HCT116 (cell line): ENCODE data around the gene SDK2. TPM values are rescaled to one million over a fixed set of nuclear protein-coding genes. Genes with fewer than 3 reads are reported as not detected.

Experiments used
- ATAC-seq: fragments of 200-7000 bp; cut with Tn5 transposase; 2 replicates; pipeline ENCODE4 v1.9.1; 2020; ENCODE audit warnings: mild to moderate bottlenecking, moderate library complexity
- BruUV-seq: library from RNA; stranded (reverse); fragments of 400-500 nt; replicated peaks from 2 replicates; lab custom pipeline; 2021; lab: Mats Ljungman, UMichigan
- CTCF ChIA-PET: fragments of 300-600 bp; sonication (Branson Sonifier 250); formaldehyde crosslinking; loops from one replicate; lab custom pipeline; 2021; ENCODE audit warnings: antibody characterized with exemption; lab: Charles Lee
- POLR2A ChIA-PET: fragments of 300-600, 350-600 bp; sonication (Branson Sonifier 250); formaldehyde crosslinking; loops from one replicate; lab custom pipeline; 2021; ENCODE audit warnings: antibody characterized with exemption; lab: Charles Lee
- RAD21 ChIA-PET, 2 experiments: fragments of 300-600 bp; sonication (Branson Sonifier 250); formaldehyde crosslinking; loops; one replicate each; lab custom pipeline; 2023; ENCODE audit warnings: low total read pairs in 2 of 2; ENCODE audit not compliant: uncharacterized antibody in 2 of 2, unreplicated experiment in 2 of 2, low non-redundant PET in 1 of 2; lab: Charles Lee
- DNase-seq: peaks from one replicate; pipeline ENCODE4 v3.0.0-alpha.2; 2010; ENCODE audit warnings: low read depth, low spot score
- H2AFZ ChIP-seq: fragments of 200-600 bp; shearing (Covaris generic), sonication (generic); 2 replicates; pipeline ENCODE4 v1.6.1; 2017; ENCODE audit warnings: low read depth, mixed run types, mixed read lengths, antibody characterized with exemption, low read length; ENCODE audit not compliant: poor library complexity, severe bottlenecking
- H3K27ac ChIP-seq: 2 replicates; pipeline ENCODE4 v1.5.1; 2012; ENCODE audit warnings: low read depth, low read length
- H3K27me3 ChIP-seq: fragments of 200-600 bp; sonication (generic); 2 replicates; pipeline ENCODE4 v1.6.1; 2016; ENCODE audit warnings: mixed run types, low read length, mixed read lengths; ENCODE audit not compliant: insufficient read depth
- H3K36me3 ChIP-seq, 2 experiments: fragments of 200-500 bp in 1 of 2; fragments of 200-600 bp in 1 of 2; sonication (Bioruptor generic) in 1 of 2; sonication (generic) in 1 of 2; 2 replicates each; pipeline versions ENCODE4 v1.5.1 to v1.6.1; 2014 to 2016; ENCODE audit warnings: low read length in 2 of 2, inconsistent platforms in 1 of 2, mixed read lengths in 1 of 2, mixed run types in 1 of 2; ENCODE audit not compliant: insufficient read depth in 2 of 2, control insufficient read depth in 1 of 2
- H3K4me1 ChIP-seq, 2 experiments: fragments of 200-600 bp in 1 of 2; sonication (generic) in 1 of 2; 2 replicates each; pipeline versions ENCODE4 v1.5.1 to v1.6.1; 2012 to 2017; ENCODE audit warnings: low read length in 2 of 2, inconsistent platforms in 1 of 2, mild to moderate bottlenecking in 1 of 2, mixed read lengths in 1 of 2, mixed run types in 1 of 2, moderate library complexity in 1 of 2; ENCODE audit not compliant: insufficient read depth in 2 of 2, control insufficient read depth in 1 of 2
- H3K4me2 ChIP-seq: fragments of 200-600 bp; sonication (generic); 2 replicates; pipeline ENCODE4 v1.6.1; 2017; ENCODE audit warnings: mixed run types, low read length, mixed read lengths
- H3K4me3 ChIP-seq, 2 experiments: fragments of 200-600 bp in 1 of 2; sonication (generic) in 1 of 2; replicated peaks in 1 of 2; 2 replicates each; pipeline ENCODE4 v1.5.1; 2011 to 2016; ENCODE audit warnings: low read length in 2 of 2, control low read depth in 1 of 2, low read depth in 1 of 2, mild to moderate bottlenecking in 1 of 2, mixed read lengths in 1 of 2, mixed run types in 1 of 2
- H3K79me2 ChIP-seq: fragments of 200-600 bp; sonication (generic); 2 replicates; pipeline ENCODE4 v1.6.1; 2017; ENCODE audit warnings: mild to moderate bottlenecking, mixed run types, low read length, moderate library complexity, mixed read lengths; ENCODE audit not compliant: insufficient read depth
- H3K9ac ChIP-seq: fragments of 200-600 bp; sonication (generic); 2 replicates; pipeline ENCODE4 v1.6.1; 2016; ENCODE audit warnings: low read length, mixed read lengths
- H3K9me2 ChIP-seq: fragments of 200-600 bp; sonication (generic), shearing (Covaris generic); 2 replicates; pipeline ENCODE4 v1.6.1; 2017; ENCODE audit warnings: mixed run types, mild to moderate bottlenecking, moderate library complexity; ENCODE audit not compliant: insufficient read depth
- H3K9me3 ChIP-seq, 2 experiments: fragments of 200-500 bp in 1 of 2; fragments of 200-600 bp in 1 of 2; sonication (Bioruptor generic) in 1 of 2; sonication (generic) in 1 of 2; 2 replicates each; pipeline ENCODE4 v1.6.1; 2014 to 2017; ENCODE audit warnings: low read length in 2 of 2, mixed read lengths in 2 of 2, inconsistent platforms in 1 of 2, low read depth in 1 of 2, mild to moderate bottlenecking in 1 of 2, mixed run types in 1 of 2, moderate library complexity in 1 of 2; ENCODE audit not compliant: control insufficient read depth in 1 of 2, insufficient read depth in 1 of 2
- H4K20me1 ChIP-seq: fragments of 200-600 bp; sonication (generic), shearing (Covaris generic); 2 replicates; pipeline ENCODE4 v1.6.1; 2017; ENCODE audit warnings: mixed run types, mild to moderate bottlenecking, moderate library complexity; ENCODE audit not compliant: insufficient read depth
- CBX3 ChIP-seq: IDR thresholded peaks from 2 replicates; pipeline ENCODE4 v1.6.1; 2012; ENCODE audit warnings: low read depth
- ELF1 ChIP-seq: IDR thresholded peaks from 2 replicates; pipeline ENCODE4 v1.6.1; 2012; ENCODE audit warnings: low read depth, borderline replicate concordance
- EZH2 ChIP-seq: fragments of 200-600 bp; sonication (generic); IDR thresholded peaks from 2 replicates; pipeline ENCODE4 v1.6.1; 2017; ENCODE audit warnings: antibody characterized with exemption, mixed run types
- EZH2phosphoT487 ChIP-seq: fragments of 200-600 bp; IDR thresholded peaks from 2 replicates; pipeline ENCODE4 v1.6.1; 2018; ENCODE audit warnings: antibody characterized with exemption, borderline replicate concordance
- JUND ChIP-seq: IDR thresholded peaks from 2 replicates; pipeline ENCODE4 v1.6.1; 2012
- POLR2A ChIP-seq: IDR thresholded peaks from 2 replicates; pipeline ENCODE4 v1.7.0; 2011; ENCODE audit warnings: borderline replicate concordance; ENCODE audit not compliant: insufficient read depth, insufficient read length; ENCODE audit errors: extremely low read depth
- POLR2AphosphoS5 ChIP-seq: IDR thresholded peaks from 2 replicates; pipeline ENCODE4 v1.6.1; 2011; ENCODE audit warnings: mild to moderate bottlenecking, low read depth, low read length, moderate library complexity
- RAD21 ChIP-seq: IDR thresholded peaks from 2 replicates; pipeline ENCODE4 v1.6.1; 2012; ENCODE audit warnings: low read depth, mild to moderate bottlenecking
- SP1 ChIP-seq: IDR thresholded peaks from 2 replicates; pipeline ENCODE4 v1.6.1; 2012; ENCODE audit warnings: low read depth
- SRF ChIP-seq: IDR thresholded peaks from 2 replicates; pipeline ENCODE4 v1.6.1; 2012; ENCODE audit warnings: low read depth
- YY1 ChIP-seq: IDR thresholded peaks from 2 replicates; pipeline ENCODE4 v1.6.1; 2011; ENCODE audit warnings: low read length, low read depth, moderate library complexity, mild to moderate bottlenecking; ENCODE audit not compliant: insufficient replicate concordance; ENCODE audit errors: extremely low read depth
- ZFX ChIP-seq: fragments of 450-650 bp; IDR thresholded peaks from 2 replicates; pipeline ENCODE4 v1.6.1; 2017
- intact Hi-C: fragments of 100-400 bp; cut with micrococcal nuclease; formaldehyde crosslinking; loops from 2 replicates; pipeline ENCODE4 v1.10.0; 2022
- total RNA-seq: library from RNA; stranded (reverse); gene quantifications from one replicate; pipeline ENCODE4 v1.2.1, GENCODE V29; 2021; ENCODE audit not compliant: unreplicated experiment
- TF ChIP-seq, protein P1 (sequence below): IDR thresholded peaks from 2 replicates; pipeline ENCODE4 v1.6.1; 2012; ENCODE audit warnings: low read depth
- TF ChIP-seq, protein P2 (sequence below): IDR thresholded peaks from 2 replicates; pipeline ENCODE4 v1.6.1; 2012
- TF ChIP-seq, protein P3 (sequence below): IDR thresholded peaks from 2 replicates; pipeline ENCODE4 v1.6.1; 2012

SDK2 gene
- total RNA-seq, 1 experiment from 2014 or later = 0.10 TPM

GRCh38 chr17:73350864-73351263 lies 293.4 kb downstream of the SDK2 start:
- Histone ChIP-seq H3K27me3 (no peaks in the 10 kb centered on the region), H2AFZ (no peak overlapping the region), H3K4me1 (0 out of 4 replicates have a peak, but pooled peaks cover 0 to 3% of the 10 kb centered on the region in 2 experiments), H3K4me3 (no peak overlapping the region), H3K4me2 (no peak overlapping the region), H3K36me3 (no peaks in the 10 kb centered on the region), H3K9me2 (no peaks in the 10 kb centered on the region), H3K9me3 (no peaks in the 10 kb centered on the region), H3K27ac (no peak overlapping the region), H3K79me2 (no peaks in the 10 kb centered on the region), H4K20me1 (no peaks in the 10 kb centered on the region), H3K9ac (no peak overlapping the region)
- RAD21 ChIA-PET = no interaction called here
- CTCF ChIA-PET = no interaction called here
- DNase-seq (no peak), ATAC-seq (no peak)
- intact Hi-C loops = no loop called here
- POLR2A ChIA-PET = no interaction called here
- TF ChIP-seq ELF1 = no peak
- no peak for TF ChIP-seq RAD21
- no peak for TF ChIP-seq JUND
- TF ChIP-seq CBX3 = no peak
- no peak for TF ChIP-seq ZFX
- TF ChIP-seq EZH2 = no peak
- no peak for TF ChIP-seq POLR2AphosphoS5
- TF ChIP-seq, protein P1, sequence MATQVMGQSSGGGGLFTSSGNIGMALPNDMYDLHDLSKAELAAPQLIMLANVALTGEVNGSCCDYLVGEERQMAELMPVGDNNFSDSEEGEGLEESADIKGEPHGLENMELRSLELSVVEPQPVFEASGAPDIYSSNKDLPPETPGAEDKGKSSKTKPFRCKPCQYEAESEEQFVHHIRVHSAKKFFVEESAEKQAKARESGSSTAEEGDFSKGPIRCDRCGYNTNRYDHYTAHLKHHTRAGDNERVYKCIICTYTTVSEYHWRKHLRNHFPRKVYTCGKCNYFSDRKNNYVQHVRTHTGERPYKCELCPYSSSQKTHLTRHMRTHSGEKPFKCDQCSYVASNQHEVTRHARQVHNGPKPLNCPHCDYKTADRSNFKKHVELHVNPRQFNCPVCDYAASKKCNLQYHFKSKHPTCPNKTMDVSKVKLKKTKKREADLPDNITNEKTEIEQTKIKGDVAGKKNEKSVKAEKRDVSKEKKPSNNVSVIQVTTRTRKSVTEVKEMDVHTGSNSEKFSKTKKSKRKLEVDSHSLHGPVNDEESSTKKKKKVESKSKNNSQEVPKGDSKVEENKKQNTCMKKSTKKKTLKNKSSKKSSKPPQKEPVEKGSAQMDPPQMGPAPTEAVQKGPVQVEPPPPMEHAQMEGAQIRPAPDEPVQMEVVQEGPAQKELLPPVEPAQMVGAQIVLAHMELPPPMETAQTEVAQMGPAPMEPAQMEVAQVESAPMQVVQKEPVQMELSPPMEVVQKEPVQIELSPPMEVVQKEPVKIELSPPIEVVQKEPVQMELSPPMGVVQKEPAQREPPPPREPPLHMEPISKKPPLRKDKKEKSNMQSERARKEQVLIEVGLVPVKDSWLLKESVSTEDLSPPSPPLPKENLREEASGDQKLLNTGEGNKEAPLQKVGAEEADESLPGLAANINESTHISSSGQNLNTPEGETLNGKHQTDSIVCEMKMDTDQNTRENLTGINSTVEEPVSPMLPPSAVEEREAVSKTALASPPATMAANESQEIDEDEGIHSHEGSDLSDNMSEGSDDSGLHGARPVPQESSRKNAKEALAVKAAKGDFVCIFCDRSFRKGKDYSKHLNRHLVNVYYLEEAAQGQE = no peak
- no peak for TF ChIP-seq EZH2phosphoT487
- TF ChIP-seq YY1 = no peak
- TF ChIP-seq SRF = no peak
- TF ChIP-seq POLR2A = no peak
- TF ChIP-seq, protein P2, sequence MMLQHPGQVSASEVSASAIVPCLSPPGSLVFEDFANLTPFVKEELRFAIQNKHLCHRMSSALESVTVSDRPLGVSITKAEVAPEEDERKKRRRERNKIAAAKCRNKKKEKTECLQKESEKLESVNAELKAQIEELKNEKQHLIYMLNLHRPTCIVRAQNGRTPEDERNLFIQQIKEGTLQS = no peak
- TF ChIP-seq, protein P3, sequence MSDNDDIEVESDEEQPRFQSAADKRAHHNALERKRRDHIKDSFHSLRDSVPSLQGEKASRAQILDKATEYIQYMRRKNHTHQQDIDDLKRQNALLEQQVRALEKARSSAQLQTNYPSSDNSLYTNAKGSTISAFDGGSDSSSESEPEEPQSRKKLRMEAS = no peak
- TF ChIP-seq SP1 = no peak
- BruUV-seq = no TSS peak
